GM21526 (cell line): ENCODE results near the gene NAGLU.
A peak's percentile ranks its signal among the peaks of the same experiment; 100 is the strongest.
"Not testable (repeated sequence)": the region's sequence is repeated elsewhere in the genome, so short reads cannot be mapped to it uniquely, and the experiment has no call there.

Source experiments
- ATAC-seq: cut with Tn5 transposase; IDR thresholded peaks from one replicate; pipeline ENCODE4 v1.9.1; 2021; ENCODE audit warnings: moderate library complexity; ENCODE audit not compliant: unreplicated experiment, low FRiP score

Gene NAGLU

DNA sequence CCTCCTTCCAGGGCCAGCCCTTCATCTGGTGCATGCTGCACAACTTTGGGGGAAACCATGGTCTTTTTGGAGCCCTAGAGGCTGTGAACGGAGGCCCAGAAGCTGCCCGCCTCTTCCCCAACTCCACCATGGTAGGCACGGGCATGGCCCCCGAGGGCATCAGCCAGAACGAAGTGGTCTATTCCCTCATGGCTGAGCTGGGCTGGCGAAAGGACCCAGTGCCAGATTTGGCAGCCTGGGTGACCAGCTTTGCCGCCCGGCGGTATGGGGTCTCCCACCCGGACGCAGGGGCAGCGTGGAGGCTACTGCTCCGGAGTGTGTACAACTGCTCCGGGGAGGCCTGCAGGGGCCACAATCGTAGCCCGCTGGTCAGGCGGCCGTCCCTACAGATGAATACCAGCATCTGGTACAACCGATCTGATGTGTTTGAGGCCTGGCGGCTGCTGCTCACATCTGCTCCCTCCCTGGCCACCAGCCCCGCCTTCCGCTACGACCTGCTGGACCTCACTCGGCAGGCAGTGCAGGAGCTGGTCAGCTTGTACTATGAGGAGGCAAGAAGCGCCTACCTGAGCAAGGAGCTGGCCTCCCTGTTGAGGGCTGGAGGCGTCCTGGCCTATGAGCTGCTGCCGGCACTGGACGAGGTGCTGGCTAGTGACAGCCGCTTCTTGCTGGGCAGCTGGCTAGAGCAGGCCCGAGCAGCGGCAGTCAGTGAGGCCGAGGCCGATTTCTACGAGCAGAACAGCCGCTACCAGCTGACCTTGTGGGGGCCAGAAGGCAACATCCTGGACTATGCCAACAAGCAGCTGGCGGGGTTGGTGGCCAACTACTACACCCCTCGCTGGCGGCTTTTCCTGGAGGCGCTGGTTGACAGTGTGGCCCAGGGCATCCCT lies 7.4 kb downstream of the NAGLU start:
- no peak for ATAC-seq

DNA sequence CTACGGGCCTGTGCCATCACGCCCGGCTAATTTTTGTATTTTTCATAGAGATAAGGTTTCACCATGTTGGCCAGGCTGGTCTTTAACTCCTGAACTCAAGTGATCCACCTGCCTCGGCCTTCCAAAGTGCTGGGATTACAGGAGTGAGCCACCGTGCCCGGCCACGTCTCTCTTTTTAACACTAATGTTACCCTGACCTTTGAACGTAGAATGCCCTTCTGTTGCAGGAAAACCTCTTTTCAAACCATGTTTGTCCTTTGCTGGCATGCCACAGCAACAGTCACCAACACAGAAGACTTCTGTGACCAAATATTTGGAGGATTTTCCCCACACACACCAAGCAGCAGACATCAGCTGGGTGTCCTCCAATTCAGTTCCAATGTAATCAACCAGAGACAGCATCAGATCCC lies 8.8 kb downstream of the NAGLU start:
- no peak for ATAC-seq

DNA sequence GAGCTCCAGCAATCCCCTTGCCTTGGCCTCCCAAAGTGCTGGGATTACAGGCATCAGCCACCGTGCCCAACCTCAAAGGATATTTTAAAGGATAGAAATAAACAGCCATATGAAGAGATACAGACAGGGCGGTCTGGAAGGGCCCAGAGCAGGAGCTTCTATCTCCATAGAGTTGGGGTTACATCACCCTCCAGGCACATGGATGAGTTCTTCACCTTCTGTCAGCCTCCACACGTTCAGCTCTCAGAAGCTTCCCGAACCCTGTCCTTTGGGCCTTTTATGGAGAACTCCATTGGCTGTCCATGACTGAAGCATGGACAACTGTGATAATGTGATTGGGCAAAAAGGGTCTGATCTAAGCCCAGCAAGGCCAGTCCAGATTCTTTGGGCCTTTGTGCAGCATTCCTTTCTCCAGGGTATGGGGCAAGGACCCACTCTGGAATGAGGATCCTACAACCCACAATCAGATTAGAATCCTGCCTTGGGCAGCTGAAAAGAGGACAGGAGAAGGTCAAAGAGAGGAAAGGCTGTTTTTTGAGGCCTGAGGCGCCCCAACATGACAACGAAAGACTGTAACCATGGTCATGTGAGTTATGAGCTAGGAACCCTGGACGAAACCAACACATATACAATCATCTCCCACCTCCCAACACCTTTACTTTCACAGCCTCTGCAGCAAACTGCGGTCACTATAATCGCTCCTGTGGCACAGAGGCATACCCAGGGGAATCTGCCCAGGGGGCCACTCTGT lies 9.9 kb downstream of the NAGLU start:
- not testable (repeated sequence) for ATAC-seq

DNA sequence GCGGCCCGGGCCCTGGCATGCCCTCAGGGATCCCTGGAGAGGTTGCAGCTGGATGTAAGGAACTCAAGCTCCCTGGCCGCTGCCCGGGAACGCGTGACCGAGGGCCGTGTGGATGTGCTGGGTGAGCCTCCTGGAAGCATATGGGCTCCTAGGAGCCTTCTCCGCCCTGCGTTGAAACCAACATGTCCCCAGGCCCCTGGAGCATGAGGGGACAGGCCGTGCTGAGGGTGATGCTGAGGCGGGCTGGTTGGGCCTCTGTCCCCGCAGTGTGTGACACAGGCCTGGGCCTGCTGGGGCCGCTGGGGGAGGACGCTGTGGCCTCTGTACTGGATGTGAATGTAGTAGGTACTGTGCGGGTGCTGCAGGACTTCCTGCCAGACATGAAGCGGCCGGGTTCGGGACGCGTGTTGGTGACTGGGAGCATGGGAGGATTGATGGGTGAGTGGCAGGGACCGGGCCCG lies 11.0 kb downstream of the NAGLU start:
- ATAC-seq, result no peak

DNA sequence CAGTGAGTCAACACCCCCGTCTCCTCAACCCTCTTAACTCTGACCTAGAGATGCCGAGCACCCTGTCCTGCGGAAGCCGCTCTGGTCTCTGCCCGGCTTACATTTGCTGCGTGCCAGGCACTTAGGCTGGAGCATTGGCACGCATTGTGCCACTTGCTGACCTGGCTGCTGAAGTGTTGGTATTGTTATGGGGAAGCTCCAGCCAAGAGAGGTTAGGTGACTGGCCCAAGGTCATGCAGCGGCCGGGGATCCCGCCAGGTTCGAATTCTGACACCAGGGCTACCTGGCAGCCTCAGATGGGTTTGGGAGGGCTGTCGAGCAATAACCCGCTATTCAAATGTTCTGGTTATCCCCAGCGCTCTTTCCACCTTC lies 11.6 kb downstream of the NAGLU start:
- ATAC-seq, result no peak

DNA sequence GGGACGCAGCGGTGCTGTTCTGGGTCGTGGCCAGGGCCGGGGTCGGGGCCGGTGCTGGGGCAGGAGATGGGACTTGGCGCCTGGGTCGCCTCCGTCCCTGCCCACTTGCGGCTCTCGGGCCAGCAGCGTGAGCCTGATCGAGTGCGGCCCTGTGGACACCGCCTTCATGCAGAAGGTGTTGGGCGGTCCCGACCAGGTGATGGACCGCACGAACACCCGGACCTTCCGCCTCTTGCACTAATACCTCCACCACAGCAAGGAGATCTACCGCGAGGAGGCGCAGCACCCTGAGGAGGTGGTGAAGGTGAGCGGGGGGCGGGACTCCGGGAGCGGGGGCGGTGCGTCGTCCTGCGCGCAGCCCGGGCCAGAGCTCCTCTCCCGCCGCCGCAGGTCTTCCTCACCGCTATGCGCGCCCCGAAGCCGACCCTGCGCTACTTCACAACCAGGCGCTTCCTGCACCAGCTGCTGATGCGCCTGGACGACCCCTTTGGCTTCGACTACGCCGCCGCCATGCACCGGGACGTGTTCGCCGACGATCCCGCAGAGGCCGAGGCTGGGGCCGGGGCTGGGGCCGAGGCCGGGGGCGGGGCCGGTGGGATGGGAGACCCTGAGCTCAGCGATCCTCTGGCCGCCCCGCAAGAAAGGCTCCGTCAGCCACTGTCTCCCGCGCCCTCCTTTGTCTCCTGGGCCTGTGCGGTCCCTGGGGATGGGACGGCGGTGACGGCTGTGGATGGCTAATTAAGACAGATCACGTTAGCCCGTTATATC lies 12.2 kb downstream of the NAGLU start:
- ATAC-seq, result no peak

DNA sequence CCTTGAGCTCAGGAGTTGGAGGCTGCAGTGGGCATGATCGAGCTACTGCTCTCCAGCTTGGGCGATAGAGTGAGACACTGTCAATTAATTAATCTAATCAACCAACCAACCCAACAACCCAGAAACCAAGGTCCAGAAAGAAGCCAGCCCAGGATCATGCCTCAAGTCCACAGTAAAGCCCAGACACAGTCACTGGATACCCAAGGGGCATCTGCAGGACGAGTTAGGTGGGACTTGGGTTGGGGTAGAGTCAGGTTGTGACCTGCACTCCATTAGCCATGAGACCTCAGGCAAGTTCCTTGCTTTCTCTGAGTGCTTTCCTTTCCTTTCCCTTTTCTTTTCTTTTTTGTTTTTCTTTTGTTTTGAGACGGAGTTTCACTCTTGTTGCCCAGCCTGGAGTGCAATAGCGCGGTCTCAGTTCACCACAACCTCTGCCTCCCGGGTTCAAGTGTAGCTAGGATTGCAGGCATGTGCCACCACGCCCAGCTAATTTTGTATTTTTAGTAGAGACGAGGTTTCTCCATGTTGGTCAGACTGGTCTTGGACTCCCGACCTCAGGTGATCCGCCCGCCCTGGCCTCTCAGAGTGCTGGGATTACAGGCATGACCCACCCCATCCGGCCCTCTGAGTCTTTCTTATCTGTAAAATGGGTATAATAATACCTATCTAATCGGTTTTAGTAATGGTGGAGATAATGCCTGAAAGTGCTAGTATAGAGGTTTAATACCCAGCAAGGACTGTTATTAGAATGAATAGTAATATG lies 13.1 kb downstream of the NAGLU start:
- ATAC-seq, result no peak

DNA sequence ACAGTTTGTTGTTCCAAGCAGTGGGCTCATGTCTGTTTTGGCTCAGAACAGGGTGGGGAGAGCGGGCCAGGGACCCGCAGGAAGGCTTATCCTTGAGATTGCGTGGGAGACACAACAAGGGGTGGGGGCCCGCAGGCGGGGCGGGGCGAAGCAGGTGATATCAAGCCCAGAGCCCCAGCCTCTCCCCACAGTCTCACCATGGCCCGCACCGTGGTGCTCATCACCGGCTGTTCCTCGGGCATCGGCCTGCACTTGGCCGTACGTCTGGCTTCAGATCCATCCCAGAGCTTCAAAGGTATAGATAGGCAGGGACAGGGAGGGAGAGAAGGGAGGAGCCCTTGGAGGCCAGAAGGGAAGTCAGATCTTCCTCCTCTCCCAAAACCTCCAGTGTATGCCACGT lies 16.7 kb downstream of the NAGLU start, which contains the start of gene HSD17B1:
HSD17B1 (plus strand) TSS at position 188 of the 400 bp plus-strand sequence; CDS start at position 199, 11 bp downstream.
- not testable (repeated sequence) for ATAC-seq

DNA sequence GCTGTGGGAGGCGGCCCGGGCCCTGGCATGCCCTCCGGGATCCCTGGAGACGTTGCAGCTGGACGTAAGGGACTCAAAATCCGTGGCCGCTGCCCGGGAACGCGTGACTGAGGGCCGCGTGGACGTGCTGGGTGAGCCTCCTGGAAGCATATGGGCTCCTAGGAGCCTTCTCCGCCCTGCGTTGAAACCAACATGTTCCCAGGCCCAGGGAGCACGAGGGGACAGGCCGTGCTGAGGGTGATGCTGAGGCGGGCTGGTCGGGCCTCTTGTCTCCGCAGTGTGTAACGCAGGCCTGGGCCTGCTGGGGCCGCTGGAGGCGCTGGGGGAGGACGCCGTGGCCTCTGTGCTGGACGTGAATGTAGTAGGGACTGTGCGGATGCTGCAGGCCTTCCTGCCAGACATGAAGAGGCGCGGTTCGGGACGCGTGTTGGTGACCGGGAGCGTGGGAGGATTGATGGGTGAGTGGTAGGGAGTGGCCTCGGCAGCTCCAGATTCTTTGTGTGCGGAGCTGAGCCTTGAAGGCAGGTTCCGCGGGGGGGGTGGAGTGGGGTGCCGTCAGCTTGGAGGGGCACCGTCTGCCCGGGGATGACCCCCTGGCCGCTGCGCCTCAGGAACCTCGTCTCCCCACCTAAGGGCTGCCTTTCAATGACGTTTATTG lies 17.2 kb downstream of the NAGLU start:
- ATAC-seq, result no peak

DNA sequence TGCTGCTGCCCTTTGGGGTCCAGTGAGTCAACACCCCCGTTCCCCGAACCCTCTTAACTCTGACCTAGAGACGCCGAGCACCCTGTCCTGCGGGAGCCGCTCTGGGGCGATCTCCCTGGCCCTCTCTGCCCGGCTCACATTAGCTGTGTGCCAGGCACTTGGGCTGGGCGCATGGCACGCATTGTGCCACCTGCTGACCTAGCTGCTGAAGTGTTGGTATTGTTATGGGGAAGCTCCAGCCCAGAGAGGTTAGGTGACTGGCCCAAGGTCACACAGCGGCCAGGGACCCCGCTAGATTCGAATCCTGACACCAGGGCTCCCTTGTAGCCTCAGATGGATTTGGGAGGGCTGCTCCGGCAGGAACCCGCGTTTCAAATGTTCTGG lies 17.8 kb downstream of the NAGLU start:
- ATAC-seq, result no peak

DNA sequence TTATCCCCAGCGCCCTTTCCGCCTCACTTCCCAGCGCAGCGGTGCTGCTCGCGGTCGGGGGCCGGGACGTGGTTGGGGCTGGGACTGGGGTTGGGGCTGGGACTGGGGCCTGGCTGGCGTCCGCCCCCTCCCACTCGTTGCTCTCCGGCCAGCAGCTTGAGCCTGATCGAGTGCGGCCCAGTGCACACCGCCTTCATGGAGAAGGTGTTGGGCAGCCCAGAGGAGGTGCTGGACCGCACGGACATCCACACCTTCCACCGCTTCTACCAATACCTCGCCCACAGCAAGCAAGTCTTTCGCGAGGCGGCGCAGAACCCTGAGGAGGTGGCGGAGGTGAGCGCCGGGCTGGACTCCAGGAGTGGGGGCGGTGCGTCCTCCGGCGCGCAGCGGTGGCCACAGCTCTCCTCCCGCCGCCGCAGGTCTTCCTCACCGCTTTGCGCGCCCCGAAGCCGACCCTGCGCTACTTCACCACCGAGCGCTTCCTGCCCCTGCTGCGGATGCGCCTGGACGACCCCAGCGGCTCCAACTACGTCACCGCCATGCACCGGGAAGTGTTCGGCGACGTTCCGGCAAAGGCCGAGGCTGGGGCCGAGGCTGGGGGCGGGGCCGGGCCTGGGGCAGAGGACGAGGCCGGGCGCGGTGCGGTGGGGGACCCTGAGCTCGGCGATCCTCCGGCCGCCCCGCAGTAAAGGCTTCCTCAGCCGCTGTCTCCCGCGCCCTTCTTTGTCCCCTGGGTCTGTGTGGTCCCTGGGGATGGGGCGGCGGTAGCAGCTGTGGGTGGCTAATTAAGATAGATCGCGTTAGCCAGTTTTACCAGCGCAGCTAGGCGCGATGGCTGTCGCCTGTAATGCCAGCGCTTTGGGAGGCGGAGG lies 18.4 kb downstream of the NAGLU start:
- peak; percentile 59 for ATAC-seq

DNA sequence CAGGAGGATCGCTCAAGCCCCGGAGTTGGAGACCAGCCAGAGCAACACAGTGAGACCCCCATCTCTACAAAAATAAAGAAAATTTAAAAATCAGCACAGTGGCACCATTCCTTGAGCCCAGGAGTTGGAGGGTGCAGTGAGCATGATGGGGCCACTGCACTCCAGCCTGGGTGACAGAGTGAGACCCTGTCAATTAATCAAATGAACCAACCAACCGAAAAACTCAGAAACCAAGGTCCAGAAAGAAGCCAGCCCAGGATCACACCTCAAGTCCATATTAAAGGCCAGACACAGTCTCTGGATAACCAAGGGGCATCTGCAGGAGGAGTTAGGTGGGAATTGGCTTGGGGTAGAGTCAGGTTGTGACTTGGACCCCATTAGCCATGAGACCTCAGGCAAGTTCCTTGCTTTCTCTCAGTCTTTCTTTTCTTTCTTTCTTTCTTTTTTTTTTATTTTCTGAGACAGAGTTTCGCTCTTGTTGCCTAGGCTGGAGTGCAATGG lies 19.1 kb downstream of the NAGLU start:
- no peak for ATAC-seq

DNA sequence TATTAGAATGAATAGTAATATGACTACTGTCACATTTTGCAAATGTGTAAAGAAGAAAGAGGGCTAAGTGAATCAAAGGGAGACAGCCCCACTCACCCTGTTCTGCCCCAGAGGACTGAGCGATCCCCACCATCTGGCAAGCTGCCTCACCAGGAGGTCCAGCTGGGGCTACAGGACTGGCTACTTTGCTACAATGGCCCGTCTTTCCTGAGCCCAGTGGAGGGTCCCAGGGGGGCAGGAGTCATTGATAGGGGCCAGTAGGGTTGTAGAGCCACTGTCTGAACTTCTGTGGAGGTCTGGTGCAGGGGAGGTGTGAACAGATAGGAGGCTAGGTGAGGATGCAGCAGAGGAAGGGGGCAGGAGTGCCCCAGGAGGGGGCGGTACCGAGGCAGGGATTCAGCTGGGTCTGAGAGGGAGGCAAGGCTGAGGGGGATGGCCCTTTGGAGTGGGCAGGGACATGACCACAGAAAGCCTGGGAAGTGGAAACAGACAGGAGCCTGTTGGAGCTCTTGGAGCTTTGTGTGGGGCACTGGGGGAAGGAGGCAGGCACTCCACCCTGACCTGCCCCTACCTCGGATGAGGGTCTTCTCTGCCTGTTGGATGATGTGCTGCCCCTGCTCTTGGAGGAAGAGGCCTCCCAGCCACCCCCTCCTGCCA lies 20.0 kb downstream of the NAGLU start:
- not testable (repeated sequence) for ATAC-seq

DNA sequence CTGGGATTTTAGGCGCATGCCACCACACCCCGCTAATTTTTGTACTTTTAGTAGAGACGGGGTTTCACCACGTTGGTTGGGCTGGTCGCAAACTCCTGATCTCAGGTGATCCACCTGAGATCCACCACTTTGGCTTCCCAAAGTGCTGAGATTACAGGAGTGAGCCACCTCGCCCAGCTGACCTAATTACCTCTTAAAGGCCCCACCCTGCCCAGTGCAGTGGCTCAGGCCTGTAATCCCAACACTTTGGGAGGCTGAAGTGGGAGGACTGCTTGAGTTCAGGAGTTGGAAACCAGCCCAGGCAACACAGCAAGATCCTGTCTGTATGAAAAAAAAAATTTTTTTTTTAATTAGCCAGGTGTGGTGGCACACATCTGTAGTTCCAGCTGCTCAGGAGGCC lies 23.0 kb downstream of the NAGLU start:
- ATAC-seq, result no peak

DNA sequence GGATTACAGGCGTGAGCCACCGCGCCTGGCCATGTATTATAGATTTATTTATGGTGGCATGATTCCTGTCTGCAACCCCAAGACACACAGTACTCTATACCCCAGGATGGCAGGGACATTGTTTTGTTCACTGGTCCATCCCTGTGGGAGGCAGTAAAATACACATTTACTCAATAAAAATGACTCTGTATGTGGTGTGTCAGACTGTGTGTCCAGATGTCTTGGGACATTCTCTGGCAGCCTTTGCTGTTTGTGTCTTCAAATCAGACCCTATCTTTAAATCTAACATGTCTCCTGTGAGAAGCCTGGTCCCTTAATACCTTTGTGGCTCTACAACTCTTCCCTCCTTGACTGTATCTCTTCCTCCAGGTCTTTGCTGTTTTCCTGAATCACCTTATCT lies 24.2 kb downstream of the NAGLU start:
- no peak for ATAC-seq

DNA sequence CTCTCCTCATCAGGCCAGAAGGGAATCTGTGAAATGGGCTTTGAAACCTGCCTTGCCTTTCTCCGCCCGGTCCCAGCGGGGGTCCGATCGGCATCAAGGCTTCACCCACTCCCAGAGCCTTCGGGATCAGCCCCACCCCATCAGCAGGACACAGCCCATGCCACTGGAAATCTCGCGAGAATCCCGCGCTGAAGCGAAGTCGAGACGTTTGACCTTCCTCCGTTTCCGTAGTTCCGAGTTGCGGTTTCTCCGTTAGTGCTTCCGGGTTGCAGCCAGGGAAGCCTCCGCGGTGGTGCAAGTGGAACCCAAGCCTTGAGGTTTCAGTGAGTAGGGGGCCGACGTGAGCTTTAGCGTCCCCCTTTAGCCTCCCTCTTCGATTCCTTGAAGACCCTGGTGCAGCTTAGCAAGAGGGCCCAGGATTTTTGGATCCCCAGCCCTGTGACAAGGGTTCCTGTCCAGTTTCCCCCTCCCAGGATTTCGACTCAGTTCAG lies 25.9 kb downstream of the NAGLU start, which contains the start of gene COASY:
COASY (plus strand) TSS at position 252 of the 491 bp plus-strand sequence. CDS start 475 bp downstream, outside the sequence.
- no peak for ATAC-seq

DNA sequence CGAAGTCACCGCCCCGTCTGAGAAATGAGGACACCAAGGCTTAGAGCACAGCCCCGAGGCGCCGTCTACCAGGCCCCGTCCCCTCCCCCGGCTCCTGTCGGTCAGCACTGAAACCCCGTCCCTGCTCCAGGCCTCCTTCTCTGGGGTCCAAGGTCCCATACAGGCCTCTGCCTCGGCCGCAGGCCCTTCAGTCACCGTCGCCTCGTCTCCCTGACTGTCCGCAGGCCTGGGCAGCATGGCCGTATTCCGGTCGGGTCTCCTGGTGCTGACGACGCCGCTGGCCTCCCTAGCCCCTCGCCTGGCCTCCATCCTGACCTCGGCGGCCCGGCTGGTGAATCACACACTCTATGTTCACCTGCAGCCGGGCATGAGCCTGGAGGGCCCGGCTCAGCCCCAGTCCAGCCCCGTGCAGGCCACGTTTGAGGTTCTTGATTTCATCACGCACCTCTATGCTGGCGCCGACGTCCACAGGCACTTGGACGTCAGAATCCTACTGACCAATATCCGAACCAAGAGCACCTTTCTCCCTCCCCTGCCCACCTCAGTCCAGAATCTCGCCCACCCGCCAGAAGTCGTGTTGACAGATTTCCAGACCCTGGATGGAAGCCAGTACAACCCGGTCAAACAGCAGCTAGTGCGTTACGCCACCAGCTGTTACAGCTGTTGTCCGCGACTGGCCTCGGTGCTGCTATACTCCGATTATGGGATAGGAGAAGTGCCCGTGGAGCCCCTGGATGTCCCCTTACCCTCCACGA lies 26.5 kb downstream of the NAGLU start:
- ATAC-seq, result no peak
